Measurements from ENCODE around the gene HRK.

Gene HRK

GRCh38 chr12:116867523-116867922 lies 13.7 kb downstream of the HRK start:
- no peak for DNase-seq (ENCODE audit: low read depth)

GRCh38 chr12:116864371-116865160 lies 16.7 kb downstream of the HRK start:
- peak; percentile 89 for DNase-seq (ENCODE audit: low read depth)

- DNase-seq (ENCODE audit: low read depth), result peak; percentile 63
These were observed 17.9 kb downstream of the HRK start for GRCh38 chr12:116863275-116863767.

GRCh38 chr12:116862167-116862566 lies 19.1 kb downstream of the HRK start:
- DNase-seq (ENCODE audit: low read depth), result no peak

- peak; percentile 79 for DNase-seq (ENCODE audit: low read depth)
These were observed 19.9 kb downstream of the HRK start for GRCh38 chr12:116861320-116861719.

- DNase-seq (ENCODE audit: low read depth), result no peak
These were observed 21.0 kb downstream of the HRK start for GRCh38 chr12:116860263-116860662.

- DNase-seq (ENCODE audit: low read depth), result no peak
These were observed 22.2 kb downstream of the HRK start for GRCh38 chr12:116859079-116859478.

GRCh38 chr12:116856729-116857128 lies 24.5 kb downstream of the HRK start:
- no peak for DNase-seq (ENCODE audit: low read depth)

- DNase-seq (ENCODE audit: low read depth), result no peak
These were observed 25.3 kb downstream of the HRK start for GRCh38 chr12:116855744-116856470.

GRCh38 chr12:116853507-116853906 lies 27.7 kb downstream of the HRK start:
- no peak for DNase-seq (ENCODE audit: low read depth)

- no peak for DNase-seq (ENCODE audit: low read depth)
These were observed 28.9 kb downstream of the HRK start for GRCh38 chr12:116852303-116852702.

- no peak for DNase-seq (ENCODE audit: low read depth)
These were observed 32.0 kb downstream of the HRK start for GRCh38 chr12:116849216-116849615.

- DNase-seq (ENCODE audit: low read depth), result no peak
These were observed 38.2 kb downstream of the HRK start for GRCh38 chr12:116843085-116843484.

GRCh38 chr12:116839287-116839830 lies 41.9 kb downstream of the HRK start:
- DNase-seq (ENCODE audit: low read depth), result no peak

GRCh38 chr12:116838365-116838764 lies 42.9 kb downstream of the HRK start:
- DNase-seq (ENCODE audit: low read depth), result no peak

- no peak for DNase-seq (ENCODE audit: low read depth)
These were observed 44.1 kb downstream of the HRK start for GRCh38 chr12:116837097-116837496.

- no peak for DNase-seq (ENCODE audit: low read depth)
These were observed 45.8 kb downstream of the HRK start for GRCh38 chr12:116835484-116835883.

- DNase-seq (ENCODE audit: low read depth), result no peak
These were observed 47.8 kb downstream of the HRK start for GRCh38 chr12:116833474-116833873.

- no peak for DNase-seq (ENCODE audit: low read depth)
These were observed 48.9 kb downstream of the HRK start for GRCh38 chr12:116832353-116832752.

GRCh38 chr12:116827432-116827831 lies 53.8 kb downstream of the HRK start:
- no peak for DNase-seq (ENCODE audit: low read depth)

- no peak for DNase-seq (ENCODE audit: low read depth)
These were observed 60.0 kb downstream of the HRK start for GRCh38 chr12:116821291-116821690.

- DNase-seq (ENCODE audit: low read depth), result peak; percentile 7
These were observed 61.1 kb downstream of the HRK start for GRCh38 chr12:116820064-116820656.

Data from ELR (cell line).